GM21390 (cell line): ENCODE data around the gene RASSF7.
A peak's percentile ranks its signal among the peaks of the same experiment; 100 is the strongest.
"Not testable (repeated sequence)": the region's sequence is repeated elsewhere in the genome, so short reads cannot be mapped to it uniquely, and the experiment has no call there.

Experiments
- ATAC-seq: cut with Tn5 transposase; IDR thresholded peaks from one replicate; pipeline ENCODE4 v1.9.1; 2021; ENCODE audit not compliant: unreplicated experiment

RASSF7 gene

GRCh38 chr11:560305-561147 lies at the start of gene RASSF7, which contains the start of gene LMNTD2:
Gene RASSF7, plus strand, starts transcription at chr11:560970. Its CDS starts 799 bp downstream, at chr11:561769.
Gene LMNTD2, minus strand, starts transcription at chr11:560738. Its CDS starts 22 bp downstream, at chr11:560716.
- peak; percentile 64 for ATAC-seq

GRCh38 chr11:512761-513595 lies 47.8 kb upstream of the RASSF7 start:
- ATAC-seq = no peak

GRCh38 chr11:514606-515005 lies 46.2 kb upstream of the RASSF7 start:
- no peak for ATAC-seq

- ATAC-seq = no peak
Observed at GRCh38 chr11:515131-515530, 45.6 kb upstream of the RASSF7 start.

- no peak for ATAC-seq
Observed at GRCh38 chr11:516400-516799, 44.4 kb upstream of the RASSF7 start.

- not testable (repeated sequence) for ATAC-seq
Observed at GRCh38 chr11:516918-517685, 43.7 kb upstream of the RASSF7 start.

- ATAC-seq = peak; percentile 74
Observed at GRCh38 chr11:518463-519202, 42.1 kb upstream of the RASSF7 start.

GRCh38 chr11:520428-521176 lies 40.2 kb upstream of the RASSF7 start:
- ATAC-seq = no peak

GRCh38 chr11:521177-521688 lies 39.5 kb upstream of the RASSF7 start:
- no peak for ATAC-seq

GRCh38 chr11:526192-526591 lies 34.6 kb upstream of the RASSF7 start:
- ATAC-seq = no peak

- ATAC-seq = no peak
Observed at GRCh38 chr11:528166-528814, 32.5 kb upstream of the RASSF7 start.

GRCh38 chr11:528815-529727 lies 31.7 kb upstream of the RASSF7 start:
- no peak for ATAC-seq

- ATAC-seq = no peak
Observed at GRCh38 chr11:529728-530411, 30.9 kb upstream of the RASSF7 start.

GRCh38 chr11:530960-531831 lies 29.6 kb upstream of the RASSF7 start:
- no peak for ATAC-seq

- no peak for ATAC-seq
Observed at GRCh38 chr11:531919-532526, 28.7 kb upstream of the RASSF7 start.

GRCh38 chr11:532527-532985 lies 28.2 kb upstream of the RASSF7 start:
- ATAC-seq = no peak
